Measurements from ENCODE around the gene LNP1. TPM values are rescaled to one million over a fixed set of nuclear protein-coding genes. Genes with fewer than 3 reads are reported as not detected.

LNP1 gene
- total and polyA plus RNA-seq, 2 of the 13 experiments (the other 11 are each of a cell fraction or from before 2014, with no cell fraction given) = 3.6 to 7.0 TPM

DNA sequence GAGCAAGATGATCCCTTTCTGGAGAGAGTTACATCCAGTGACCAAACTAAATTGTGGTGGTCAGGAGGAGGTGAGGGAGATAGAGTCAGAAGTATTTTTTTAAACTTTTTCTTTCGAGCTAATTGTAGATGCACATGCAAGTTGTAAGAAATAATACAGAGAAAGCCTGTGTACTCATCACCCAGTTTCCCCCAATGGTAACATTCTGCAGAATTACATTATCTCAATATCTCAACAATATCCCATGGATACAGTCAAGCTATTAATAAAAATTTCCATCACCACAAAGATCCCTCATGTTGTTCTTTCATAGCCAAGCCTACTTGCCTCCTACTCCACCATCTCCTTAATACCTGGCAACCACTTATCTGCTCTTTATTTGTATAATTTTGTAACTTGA, 87.8 kb downstream of the LNP1 start:
- no TSS peak for BruUV-seq (replicated peaks)
- Histone ChIP-seq H3K9me3 (ENCODE audit: low read length) (no peaks in the 10 kb centered on the region), H3K79me2 (ENCODE audit: insufficient read depth, low read length) (peaks cover 8% of the 10 kb centered on the region), H2AFZ (ENCODE audit: low read length) (no peak overlapping the region), H3K4me3 (replicated peaks in 1 of 3; ENCODE audit: insufficient read depth in 1 of 3, low read depth in 2 of 3, low read length in 3 of 3) (no peak overlapping the region), H3K9ac (ENCODE audit: insufficient read depth, low read depth, low read length) (no peak overlapping the region), H4K20me1 (ENCODE audit: insufficient read depth, low read length) (no peaks in the 10 kb centered on the region), H3K36me3 (replicated peaks in 1 of 2; ENCODE audit: control insufficient read depth in 1 of 2, insufficient read depth in 2 of 2, low read length in 2 of 2) (no peaks in the 10 kb centered on the region), H3K27ac (ENCODE audit: extremely low read length, insufficient read depth, low read length) (no peak overlapping the region), H3K27me3 (ENCODE audit: control insufficient read depth in 1 of 2, insufficient read depth in 2 of 2, low read length in 2 of 2) (peaks cover 0 to 19% of the 10 kb centered on the region in 2 experiments; a peak in 2 of 5 replicates), H3K4me2 (ENCODE audit: low read depth, low read length) (no peak overlapping the region), H3K4me1 (ENCODE audit: insufficient read depth, low read length) (peaks cover 13% of the 10 kb centered on the region)
- ChIA-PET CTCF (ENCODE audit: low intra/inter-chr PET ratio, low total read pairs) (no interaction called here), POLR2A (no interaction called here)
- no peak for ATAC-seq
- no peak for FAIRE-seq
- TF ChIP-seq ZNF75D (CRISPR knock-in tag; IDR thresholded peaks at IDR 0.05; ENCODE audit: borderline replicate concordance) (no peak), MTF2 (CRISPR knock-in tag; IDR thresholded peaks at IDR 0.05; ENCODE audit: borderline replicate concordance) (no peak), ZSCAN29 (CRISPR knock-in tag; conservative IDR thresholded peaks at IDR 0.05) (no peak)
- intact Hi-C loops (cut with micrococcal nuclease; ENCODE audit: unreplicated experiment) = no loop called here
- in situ Hi-C loops (cut with HindIII; ENCODE audit: extremely low pct_ligation_motif_present, low pct_unique_long_range_greater_than_20kb) = no loop called here
- 3% methylated on average over 1 of the region's 1 CpG for WGBS (ENCODE audit: low lambda C conversion rate)
- DNase-seq (ENCODE audit: low spot score) = no peak

DNA sequence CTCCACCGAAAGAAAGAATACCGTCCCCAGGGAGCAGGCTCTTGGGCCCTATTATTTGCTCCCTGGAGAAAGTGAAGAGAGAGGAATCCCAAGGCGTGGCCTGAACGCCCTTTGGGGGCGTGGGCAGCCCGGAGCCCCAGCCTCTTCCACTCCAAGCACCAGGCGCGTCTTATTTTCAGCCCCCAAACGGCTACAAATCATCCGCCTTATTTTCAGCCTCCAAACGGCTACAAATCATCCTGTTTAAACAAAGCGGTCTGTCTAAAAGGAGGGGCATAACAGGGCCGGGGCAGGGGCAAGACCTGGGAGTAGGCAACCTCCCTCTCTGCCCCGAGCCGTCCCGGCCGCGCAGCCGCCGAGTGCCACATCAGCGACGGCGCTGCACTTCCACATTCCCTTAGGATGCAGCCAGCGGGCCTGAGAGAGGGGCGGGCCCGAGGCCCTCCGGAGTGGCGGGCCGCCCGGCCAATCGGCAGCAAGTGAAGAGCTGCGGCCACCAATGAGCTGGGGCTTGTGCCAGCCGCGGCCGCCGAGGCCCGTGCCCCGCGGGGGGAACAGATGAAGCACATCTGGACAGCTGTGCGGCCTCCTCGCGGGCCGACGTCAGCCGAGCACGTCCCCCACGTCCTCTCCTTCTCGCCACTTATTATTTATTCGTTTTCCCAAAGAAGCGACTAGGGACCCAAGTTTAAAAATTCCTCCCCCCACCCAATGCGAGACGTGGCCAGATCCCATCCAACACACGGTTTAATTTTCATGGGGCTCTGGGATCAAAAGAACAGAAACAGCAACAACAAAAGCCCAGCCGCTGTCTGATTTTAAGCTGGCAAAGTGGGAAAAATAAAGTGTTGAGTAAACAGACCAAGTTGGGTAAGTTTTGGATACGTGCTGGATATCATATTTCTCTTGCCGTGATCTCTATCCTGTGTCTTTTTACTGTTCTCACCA, 91.0 kb downstream of the LNP1 start, which contains the start of gene TMEM45A:
TSS of gene TMEM45A (plus strand) at position 561 of the 948 bp plus-strand sequence. CDS start 62,593 bp downstream, outside the sequence.
- FAIRE-seq (peak; percentile 42), ATAC-seq (peak; percentile 99), DNase-seq (ENCODE audit: low spot score) (peak; percentile 88)
- Histone ChIP-seq H3K9me3 (ENCODE audit: low read length) (no peaks in the 10 kb centered on the region), H2AFZ (ENCODE audit: low read length) (peak within 1 kb of the TSS; percentile 83), H3K27ac (ENCODE audit: extremely low read length, insufficient read depth, low read length) (peak within 1 kb of the TSS; percentile 65), H3K4me3 (replicated peaks in 1 of 3; ENCODE audit: insufficient read depth in 1 of 3, low read depth in 2 of 3, low read length in 3 of 3) (peak within 1 kb of the TSS; percentile 68 to 79 (median 79)), H3K36me3 (replicated peaks in 1 of 2; ENCODE audit: control insufficient read depth in 1 of 2, insufficient read depth in 2 of 2, low read length in 2 of 2) (no peaks in the 10 kb centered on the region), H3K9ac (ENCODE audit: insufficient read depth, low read depth, low read length) (peak within 1 kb of the TSS; percentile 72), H3K4me2 (ENCODE audit: low read depth, low read length) (peak within 1 kb of the TSS; percentile 71), H3K27me3 (ENCODE audit: control insufficient read depth in 1 of 2, insufficient read depth in 2 of 2, low read length in 2 of 2) (peaks cover 0 to 15% of the 10 kb centered on the region in 2 experiments; a peak in 2 of 5 replicates), H3K4me1 (ENCODE audit: insufficient read depth, low read length) (peaks cover 45% of the 10 kb centered on the region), H3K79me2 (ENCODE audit: insufficient read depth, low read length) (peaks cover 8% of the 10 kb centered on the region), H4K20me1 (ENCODE audit: insufficient read depth, low read length) (no peaks in the 10 kb centered on the region)
- in situ Hi-C loops (cut with HindIII; ENCODE audit: extremely low pct_ligation_motif_present, low pct_unique_long_range_greater_than_20kb) = no loop called here
- 7% methylated on average over 31 of the region's 56 CpGs for WGBS (ENCODE audit: low lambda C conversion rate)
- CTCF ChIA-PET (ENCODE audit: low intra/inter-chr PET ratio, low total read pairs) = no interaction called here
- POLR2A ChIA-PET = interaction anchor here (0.6 to 1.3 kb wide), 6 partner anchors 9 to 1194 kb away, joined by 3 to 12 read pairs (median 4); partner anchors contain the start of genes LNP1, RPL24 and TOMM70
- intact Hi-C loops (cut with micrococcal nuclease; ENCODE audit: unreplicated experiment) = loop anchor here (1.0 kb wide), 1 partner anchor 29 kb away; no protein-coding TSS in a partner anchor
- BruUV-seq (replicated peaks) = TSS peak; percentile 94
- TF ChIP-seq, protein P1, sequence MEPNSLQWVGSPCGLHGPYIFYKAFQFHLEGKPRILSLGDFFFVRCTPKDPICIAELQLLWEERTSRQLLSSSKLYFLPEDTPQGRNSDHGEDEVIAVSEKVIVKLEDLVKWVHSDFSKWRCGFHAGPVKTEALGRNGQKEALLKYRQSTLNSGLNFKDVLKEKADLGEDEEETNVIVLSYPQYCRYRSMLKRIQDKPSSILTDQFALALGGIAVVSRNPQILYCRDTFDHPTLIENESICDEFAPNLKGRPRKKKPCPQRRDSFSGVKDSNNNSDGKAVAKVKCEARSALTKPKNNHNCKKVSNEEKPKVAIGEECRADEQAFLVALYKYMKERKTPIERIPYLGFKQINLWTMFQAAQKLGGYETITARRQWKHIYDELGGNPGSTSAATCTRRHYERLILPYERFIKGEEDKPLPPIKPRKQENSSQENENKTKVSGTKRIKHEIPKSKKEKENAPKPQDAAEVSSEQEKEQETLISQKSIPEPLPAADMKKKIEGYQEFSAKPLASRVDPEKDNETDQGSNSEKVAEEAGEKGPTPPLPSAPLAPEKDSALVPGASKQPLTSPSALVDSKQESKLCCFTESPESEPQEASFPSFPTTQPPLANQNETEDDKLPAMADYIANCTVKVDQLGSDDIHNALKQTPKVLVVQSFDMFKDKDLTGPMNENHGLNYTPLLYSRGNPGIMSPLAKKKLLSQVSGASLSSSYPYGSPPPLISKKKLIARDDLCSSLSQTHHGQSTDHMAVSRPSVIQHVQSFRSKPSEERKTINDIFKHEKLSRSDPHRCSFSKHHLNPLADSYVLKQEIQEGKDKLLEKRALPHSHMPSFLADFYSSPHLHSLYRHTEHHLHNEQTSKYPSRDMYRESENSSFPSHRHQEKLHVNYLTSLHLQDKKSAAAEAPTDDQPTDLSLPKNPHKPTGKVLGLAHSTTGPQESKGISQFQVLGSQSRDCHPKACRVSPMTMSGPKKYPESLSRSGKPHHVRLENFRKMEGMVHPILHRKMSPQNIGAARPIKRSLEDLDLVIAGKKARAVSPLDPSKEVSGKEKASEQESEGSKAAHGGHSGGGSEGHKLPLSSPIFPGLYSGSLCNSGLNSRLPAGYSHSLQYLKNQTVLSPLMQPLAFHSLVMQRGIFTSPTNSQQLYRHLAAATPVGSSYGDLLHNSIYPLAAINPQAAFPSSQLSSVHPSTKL (CRISPR knock-in tag; IDR thresholded peaks at IDR 0.05) = peak; percentile 57
- TF ChIP-seq ZNF879 (CRISPR knock-in tag; IDR thresholded peaks at IDR 0.05) = no peak
- TF ChIP-seq, protein P2, sequence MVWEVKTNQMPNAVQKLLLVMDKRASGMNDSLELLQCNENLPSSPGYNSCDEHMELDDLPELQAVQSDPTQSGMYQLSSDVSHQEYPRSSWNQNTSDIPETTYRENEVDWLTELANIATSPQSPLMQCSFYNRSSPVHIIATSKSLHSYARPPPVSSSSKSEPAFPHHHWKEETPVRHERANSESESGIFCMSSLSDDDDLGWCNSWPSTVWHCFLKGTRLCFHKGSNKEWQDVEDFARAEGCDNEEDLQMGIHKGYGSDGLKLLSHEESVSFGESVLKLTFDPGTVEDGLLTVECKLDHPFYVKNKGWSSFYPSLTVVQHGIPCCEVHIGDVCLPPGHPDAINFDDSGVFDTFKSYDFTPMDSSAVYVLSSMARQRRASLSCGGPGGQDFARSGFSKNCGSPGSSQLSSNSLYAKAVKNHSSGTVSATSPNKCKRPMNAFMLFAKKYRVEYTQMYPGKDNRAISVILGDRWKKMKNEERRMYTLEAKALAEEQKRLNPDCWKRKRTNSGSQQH (CRISPR knock-in tag; IDR thresholded peaks at IDR 0.05; ENCODE audit: low read depth) = peak; percentile 25; the same call in 1 of the 2 replicates
- TF ChIP-seq HDAC6 (IDR thresholded peaks at IDR 0.05; ENCODE audit: low read depth, low read length) = no peak
- TF ChIP-seq ZNF891 (CRISPR knock-in tag; IDR thresholded peaks at IDR 0.05) = peak; percentile 88; the same call in 1 of the 2 replicates
- TF ChIP-seq GATA4 (IDR thresholded peaks at IDR 0.05; ENCODE audit: borderline replicate concordance, low read depth) = no peak; the same call in 1 of the 2 replicates
- peak; percentile 70 for TF ChIP-seq ZNF761 (CRISPR knock-in tag; conservative IDR thresholded peaks at IDR 0.05)
- TF ChIP-seq ZNF34 (CRISPR knock-in tag; IDR thresholded peaks at IDR 0.05; ENCODE audit: borderline replicate concordance) = no peak
